Activated CD4-positive, alpha-beta T cell treated with anti-CD3 and anti-CD28 coated beads, Interleukin-2, amount 10 ng/mL, durations not matched to agents 24 days and 14 days (primary cell): ENCODE data around the gene HYI. TPM values are rescaled to one million over a fixed set of nuclear protein-coding genes. Genes with fewer than 3 reads are reported as not detected.

ENCODE experiments used
- DNase-seq: peaks from one replicate; pipeline ENCODE4 v3.0.0; 2022
- H3K27ac Mint-ChIP-seq: one replicate; pipeline ENCODE4 v1.8.0; 2022; ENCODE audit warnings: mild to moderate bottlenecking, mixed read lengths
- H3K27me3 Mint-ChIP-seq: one replicate; pipeline ENCODE4 v1.8.0; 2022; ENCODE audit warnings: mixed read lengths
- H3K36me3 Mint-ChIP-seq: one replicate; pipeline ENCODE4 v1.8.0; 2022; ENCODE audit warnings: low read depth, mild to moderate bottlenecking, mixed read lengths
- H3K4me1 Mint-ChIP-seq: one replicate; pipeline ENCODE4 v1.8.0; 2021; ENCODE audit warnings: mixed read lengths
- H3K4me3 Mint-ChIP-seq: one replicate; pipeline ENCODE4 v1.8.0; 2022; ENCODE audit warnings: mild to moderate bottlenecking, moderate library complexity, mixed read lengths
- H3K9me3 Mint-ChIP-seq: one replicate; pipeline ENCODE4 v1.8.0; 2021; ENCODE audit warnings: mixed read lengths
- intact Hi-C: fragments of 100-400 bp; cut with micrococcal nuclease; formaldehyde crosslinking; loops from one replicate; pipeline ENCODE4 v1.15.1; 2023
- total RNA-seq: library from RNA; stranded (reverse); gene quantifications from 2 replicates; pipeline ENCODE4 v1.2.3, GENCODE V29; 2022

The HYI gene
- total RNA-seq, 1 donor from 2014 or later = 14.8 TPM

GRCh38 chr1:43444836-43445235, 8.9 kb downstream of the HYI start:
- H3K27ac Mint-ChIP-seq = no peak overlapping the region
- no peaks in the 10 kb centered on the region for H3K4me1 Mint-ChIP-seq
- H3K9me3 Mint-ChIP-seq = no peaks in the 10 kb centered on the region
- DNase-seq = no peak
- H3K36me3 Mint-ChIP-seq = peaks cover 56% of the 10 kb centered on the region
- no peaks in the 10 kb centered on the region for H3K27me3 Mint-ChIP-seq
- intact Hi-C loops = no loop called here
- no peak overlapping the region for H3K4me3 Mint-ChIP-seq

DNA sequence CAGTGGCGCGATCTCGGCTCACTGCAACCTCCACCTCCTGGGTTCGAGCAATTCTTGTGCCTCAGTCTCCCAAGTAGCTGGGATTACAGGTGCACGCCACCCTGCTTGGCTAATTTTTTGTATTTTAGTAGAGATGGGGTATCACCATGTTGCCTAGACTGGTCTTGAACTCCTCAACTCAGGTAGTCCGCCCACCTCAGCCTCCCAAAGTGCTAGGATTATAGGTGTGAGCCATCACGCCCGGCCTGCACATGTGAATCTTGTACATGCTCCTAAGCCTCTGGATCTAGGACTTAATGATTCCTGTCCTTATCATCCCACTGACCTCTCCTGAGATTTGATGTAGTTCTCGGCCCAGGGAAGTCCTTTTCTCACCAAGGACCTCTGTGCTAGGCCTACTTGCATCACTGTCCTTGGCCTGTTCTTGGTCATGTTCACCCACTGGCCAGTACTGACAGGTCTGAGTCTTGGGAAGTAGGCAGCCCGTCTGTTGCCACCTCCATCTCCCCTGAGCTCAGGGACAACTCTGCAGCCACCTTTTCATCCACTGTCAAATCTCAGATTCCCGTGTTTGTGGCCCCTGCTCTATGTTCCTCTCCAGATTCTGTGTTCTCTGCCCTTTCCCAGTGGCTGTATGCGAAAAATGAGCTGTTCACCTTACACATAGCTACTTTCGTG, 9.4 kb downstream of the HYI start:
- intact Hi-C loops = no loop called here
- Mint-ChIP-seq H3K36me3 (peaks cover 53% of the 10 kb centered on the region), H3K27ac (no peak overlapping the region), H3K9me3 (no peaks in the 10 kb centered on the region), H3K4me3 (no peak overlapping the region), H3K4me1 (no peaks in the 10 kb centered on the region), H3K27me3 (no peaks in the 10 kb centered on the region)
- no peak for DNase-seq

GRCh38 chr1:43443197-43443946, 10.4 kb downstream of the HYI start:
- H3K27me3 Mint-ChIP-seq = no peaks in the 10 kb centered on the region
- intact Hi-C loops = no loop called here
- no peaks in the 10 kb centered on the region for H3K4me1 Mint-ChIP-seq
- no peaks in the 10 kb centered on the region for H3K9me3 Mint-ChIP-seq
- no peak for DNase-seq
- peaks cover 54% of the 10 kb centered on the region for H3K36me3 Mint-ChIP-seq
- H3K27ac Mint-ChIP-seq = no peak overlapping the region
- no peak overlapping the region for H3K4me3 Mint-ChIP-seq

- no peaks in the 10 kb centered on the region for H3K9me3 Mint-ChIP-seq
- H3K4me1 Mint-ChIP-seq = no peaks in the 10 kb centered on the region
- H3K27me3 Mint-ChIP-seq = no peaks in the 10 kb centered on the region
- DNase-seq = no peak
- intact Hi-C loops = no loop called here
- no peak overlapping the region for H3K27ac Mint-ChIP-seq
- H3K4me3 Mint-ChIP-seq = no peak overlapping the region
- peaks cover 51% of the 10 kb centered on the region for H3K36me3 Mint-ChIP-seq
Observed at GRCh38 chr1:43442756-43443155, 11.0 kb downstream of the HYI start.

- Mint-ChIP-seq H3K27me3 (no peaks in the 10 kb centered on the region), H3K4me3 (no peak overlapping the region), H3K27ac (no peak overlapping the region), H3K9me3 (no peaks in the 10 kb centered on the region), H3K36me3 (peaks cover 48% of the 10 kb centered on the region), H3K4me1 (no peaks in the 10 kb centered on the region)
- intact Hi-C loops = no loop called here
- DNase-seq = no peak
Observed at GRCh38 chr1:43441894-43442637, 11.7 kb downstream of the HYI start.

- no peak overlapping the region for H3K27ac Mint-ChIP-seq
- H3K4me1 Mint-ChIP-seq = no peaks in the 10 kb centered on the region
- H3K36me3 Mint-ChIP-seq = peaks cover 42% of the 10 kb centered on the region
- H3K4me3 Mint-ChIP-seq = no peak overlapping the region
- intact Hi-C loops = no loop called here
- DNase-seq = no peak
- no peaks in the 10 kb centered on the region for H3K27me3 Mint-ChIP-seq
- H3K9me3 Mint-ChIP-seq = no peaks in the 10 kb centered on the region
Observed at GRCh38 chr1:43441166-43441893, 12.4 kb downstream of the HYI start.

- intact Hi-C loops = no loop called here
- Mint-ChIP-seq H3K9me3 (no peaks in the 10 kb centered on the region), H3K36me3 (peaks cover 40% of the 10 kb centered on the region), H3K4me3 (no peak overlapping the region), H3K27ac (no peak overlapping the region), H3K4me1 (peaks cover 2% of the 10 kb centered on the region), H3K27me3 (no peaks in the 10 kb centered on the region)
- no peak for DNase-seq
Observed at GRCh38 chr1:43440358-43440757, 13.4 kb downstream of the HYI start.

DNA sequence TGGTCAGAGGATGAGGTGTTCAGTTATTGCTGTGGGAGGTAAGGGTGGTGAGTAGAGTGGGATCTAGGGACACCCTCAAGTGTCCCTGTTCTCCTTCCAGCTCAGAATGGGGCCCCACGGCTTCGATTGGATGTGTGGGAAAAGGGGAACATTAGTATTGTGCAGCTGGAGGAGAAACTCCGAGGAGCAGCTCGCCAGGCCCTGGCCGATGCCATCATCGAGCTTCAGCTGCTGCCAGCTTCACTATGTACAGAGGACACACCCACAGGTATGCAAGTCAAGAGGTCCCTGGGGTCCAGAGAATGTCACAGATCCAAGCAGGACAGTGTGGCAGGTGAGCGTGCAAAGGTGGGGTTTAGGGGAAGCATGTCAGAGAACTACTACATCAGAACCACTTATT, 13.9 kb downstream of the HYI start:
- H3K4me1 Mint-ChIP-seq = peaks cover 7% of the 10 kb centered on the region
- no peaks in the 10 kb centered on the region for H3K27me3 Mint-ChIP-seq
- no peak overlapping the region for H3K27ac Mint-ChIP-seq
- no peaks in the 10 kb centered on the region for H3K9me3 Mint-ChIP-seq
- no peak overlapping the region for H3K4me3 Mint-ChIP-seq
- intact Hi-C loops = no loop called here
- H3K36me3 Mint-ChIP-seq = peaks cover 41% of the 10 kb centered on the region
- DNase-seq = no peak

DNA sequence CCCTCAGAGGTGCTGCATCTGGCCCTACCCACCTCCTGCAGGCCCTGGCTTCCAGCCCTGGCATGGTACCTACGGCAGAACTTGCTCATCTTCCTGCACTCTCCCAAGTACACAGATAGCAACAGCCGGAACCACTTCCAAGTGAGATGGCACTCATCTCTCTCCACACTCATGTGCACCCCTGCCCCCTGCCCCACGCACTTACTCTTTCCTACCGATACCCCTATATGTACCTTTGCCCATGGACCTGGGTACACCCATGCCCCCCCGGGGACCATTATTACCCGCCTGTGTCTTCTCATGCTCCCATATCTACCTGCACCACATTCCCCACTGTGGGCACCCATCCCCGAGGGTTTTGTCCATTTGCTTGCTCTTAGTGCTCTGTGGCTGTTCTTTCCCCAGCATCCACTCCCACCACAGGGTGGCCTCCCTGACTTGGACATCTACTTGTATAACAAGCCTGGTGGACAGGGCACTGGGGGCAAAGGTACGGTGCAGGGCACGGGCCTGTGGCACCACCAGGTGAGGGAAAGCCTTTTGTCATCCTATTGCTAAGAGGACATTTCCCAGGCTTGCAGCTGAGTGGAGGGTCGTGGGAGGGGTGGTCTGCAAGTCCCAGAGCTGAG, 14.7 kb downstream of the HYI start:
- no peak for DNase-seq
- Mint-ChIP-seq H3K9me3 (no peaks in the 10 kb centered on the region), H3K4me1 (peaks cover 7% of the 10 kb centered on the region), H3K4me3 (no peak overlapping the region), H3K36me3 (peaks cover 39% of the 10 kb centered on the region), H3K27ac (no peak overlapping the region), H3K27me3 (no peaks in the 10 kb centered on the region)
- intact Hi-C loops = no loop called here

- Mint-ChIP-seq H3K4me1 (peaks cover 7% of the 10 kb centered on the region), H3K36me3 (peaks cover 38% of the 10 kb centered on the region)
Observed at GRCh38 chr1:43438576-43438952, 15.2 kb downstream of the HYI start.

GRCh38 chr1:43438006-43438405, 15.7 kb downstream of the HYI start:
- no peaks in the 10 kb centered on the region for H3K9me3 Mint-ChIP-seq
- intact Hi-C loops = no loop called here

More at GRCh38 chr1:43438576-43438952, 15.2 kb downstream of the HYI start:
- Mint-ChIP-seq H3K9me3 (no peaks in the 10 kb centered on the region), H3K27me3 (no peaks in the 10 kb centered on the region), H3K4me3 (no peak overlapping the region), H3K27ac (no peak overlapping the region)
- DNase-seq = no peak
- intact Hi-C loops = no loop called here

DNA sequence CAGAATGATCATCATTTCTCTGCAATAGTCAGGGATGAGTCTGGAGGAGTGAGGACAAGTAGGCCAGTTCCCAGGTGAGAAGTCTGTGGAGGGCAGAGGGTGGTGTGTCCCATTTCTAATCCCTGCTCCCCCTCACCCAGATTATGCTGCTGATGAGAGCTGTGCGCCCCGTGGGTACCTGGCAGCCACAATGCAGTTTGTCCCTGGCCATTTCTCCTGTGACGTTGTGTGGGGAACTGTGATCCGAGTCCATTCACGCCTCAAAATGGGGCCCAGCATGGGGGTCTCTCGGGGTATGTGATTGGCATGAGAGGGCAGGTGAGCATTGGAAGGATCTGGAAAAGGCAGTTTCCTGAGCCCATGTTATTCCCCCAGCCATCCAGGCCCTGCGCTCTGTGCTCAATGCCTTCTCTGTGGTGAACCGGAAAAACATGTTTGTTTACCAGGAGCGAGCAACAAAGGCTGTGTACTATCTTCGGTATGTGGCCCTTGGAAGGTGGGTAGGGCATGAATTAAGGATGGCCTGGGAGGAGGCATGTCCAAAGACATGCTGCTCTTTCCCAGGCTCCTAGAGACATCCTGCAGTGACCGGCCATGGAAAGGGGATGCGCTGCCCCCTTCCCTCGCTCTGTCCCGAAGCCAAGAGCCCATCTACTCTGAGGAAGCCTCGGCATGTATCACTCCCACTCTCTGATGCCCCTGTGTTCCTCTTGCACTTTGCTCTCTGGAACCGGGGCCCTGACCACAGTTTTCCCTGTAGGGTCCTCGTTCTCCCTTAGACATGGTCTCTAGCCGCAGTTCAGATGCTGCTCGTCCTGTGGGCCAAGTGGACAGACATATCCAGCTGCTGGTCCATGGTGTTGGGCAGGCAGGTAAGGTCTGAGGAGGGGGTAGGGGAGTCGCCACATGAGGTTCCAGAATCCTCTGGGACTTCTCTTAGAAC, 16.4 kb downstream of the HYI start:
- Mint-ChIP-seq H3K4me1 (peaks cover 7% of the 10 kb centered on the region), H3K9me3 (no peaks in the 10 kb centered on the region), H3K4me3 (no peak overlapping the region), H3K27ac (no peak overlapping the region), H3K36me3 (peaks cover 41% of the 10 kb centered on the region), H3K27me3 (no peaks in the 10 kb centered on the region)
- intact Hi-C loops = no loop called here
- DNase-seq = no peak

More at GRCh38 chr1:43438006-43438405, 15.7 kb downstream of the HYI start:
- H3K36me3 Mint-ChIP-seq = peaks cover 40% of the 10 kb centered on the region
- H3K27ac Mint-ChIP-seq = no peak overlapping the region
- no peaks in the 10 kb centered on the region for H3K27me3 Mint-ChIP-seq
- no peak for DNase-seq
- no peak overlapping the region for H3K4me3 Mint-ChIP-seq
- peaks cover 7% of the 10 kb centered on the region for H3K4me1 Mint-ChIP-seq
